ENCODE data around the gene ZNF613. TPM values are rescaled to one million over a fixed set of nuclear protein-coding genes. Genes with fewer than 3 reads are reported as not detected.

Gene ZNF613
- total RNA-seq, 1 donor from 2014 or later: 7.8 TPM

- Mint-ChIP-seq H3K4me1 (peaks cover 2% of the 10 kb centered on the region), H3K27me3 (no peaks in the 10 kb centered on the region), H3K4me3 (no peak overlapping the region), H3K27ac (no peak overlapping the region), H3K36me3 (ENCODE audit: low read depth) (peaks cover 35% of the 10 kb centered on the region), H3K9me3 (peaks cover 51% of the 10 kb centered on the region)
- no peak for DNase-seq
- CTCF ChIA-PET: no interaction called here
- no peak for TF ChIP-seq CTCF (IDR thresholded peaks at IDR 0.05)
- ATAC-seq (ENCODE audit: low read depth): no peak
- intact Hi-C loops (cut with micrococcal nuclease): loop anchor here (10.0 kb wide), 2 partner anchors 175 to 315 kb away; partner anchors contain the start of gene ZNF841
- POLR2A ChIA-PET: no interaction called here
Observed at GRCh38 chr19:51919606-51920005, 7.7 kb upstream of the ZNF613 start.

GRCh38 chr19:51921949-51922348, 5.3 kb upstream of the ZNF613 start:
- Mint-ChIP-seq H3K4me3 (no peak overlapping the region), H3K9me3 (peaks cover 46% of the 10 kb centered on the region), H3K36me3 (ENCODE audit: low read depth) (peaks cover 37% of the 10 kb centered on the region), H3K27me3 (no peaks in the 10 kb centered on the region), H3K4me1 (peaks cover 7% of the 10 kb centered on the region), H3K27ac (no peak overlapping the region)
- POLR2A ChIA-PET: no interaction called here
- intact Hi-C loops (cut with micrococcal nuclease): loop anchor here (10.0 kb wide), 2 partner anchors 173 to 313 kb away; partner anchors contain the start of gene ZNF841
- ATAC-seq (ENCODE audit: low read depth): no peak
- no peak for DNase-seq
- CTCF ChIA-PET: no interaction called here
- no peak for TF ChIP-seq CTCF (IDR thresholded peaks at IDR 0.05)

- Mint-ChIP-seq H3K4me1 (peaks cover 24% of the 10 kb centered on the region), H3K4me3 (peak overlapping the region; percentile 100), H3K36me3 (ENCODE audit: low read depth) (peaks cover 62% of the 10 kb centered on the region), H3K27ac (peak overlapping the region; percentile 93), H3K9me3 (peaks cover 36% of the 10 kb centered on the region), H3K27me3 (no peaks in the 10 kb centered on the region)
- DNase-seq (no peak), ATAC-seq (ENCODE audit: low read depth) (no peak)
- POLR2A ChIA-PET: interaction anchor here (0.8 to 1.6 kb wide), 2 partner anchors 102 to 122 kb away, joined by 3 to 7 read pairs; partner anchors contain the start of genes ZNF432 and ZNF614
- no peak for TF ChIP-seq CTCF (IDR thresholded peaks at IDR 0.05)
- CTCF ChIA-PET: interaction anchor here (1.5 kb wide), 1 partner anchor 35 kb away, joined by 4 read pairs; no protein-coding TSS in a partner anchor
- intact Hi-C loops (cut with micrococcal nuclease): loop anchor here (10.0 kb wide), 2 partner anchors 168 to 308 kb away; partner anchors contain the start of gene ZNF841
Observed at GRCh38 chr19:51926426-51926783, 867 bp upstream of the ZNF613 start.

- intact Hi-C loops (cut with micrococcal nuclease): loop anchor here (1.0 to 10.0 kb wide), 9 partner anchors 23 to 307 kb away; partner anchors contain the start of genes ZNF350, ZNF432, ZNF577 and ZNF614
- ATAC-seq (ENCODE audit: low read depth) (no peak), DNase-seq (no peak)
- peak overlapping the region; percentile 100 for H3K4me3 Mint-ChIP-seq
- H3K27me3 Mint-ChIP-seq: no peaks in the 10 kb centered on the region
- POLR2A ChIA-PET: no interaction called here
- H3K9me3 Mint-ChIP-seq: peaks cover 32% of the 10 kb centered on the region
- no peak for TF ChIP-seq CTCF (IDR thresholded peaks at IDR 0.05)
- peaks cover 24% of the 10 kb centered on the region for H3K4me1 Mint-ChIP-seq
- H3K36me3 Mint-ChIP-seq (ENCODE audit: low read depth): peaks cover 67% of the 10 kb centered on the region
- peak overlapping the region; percentile 93 for H3K27ac Mint-ChIP-seq
- CTCF ChIA-PET: no interaction called here
Observed at GRCh38 chr19:51927859-51928258, 587 bp downstream of the ZNF613 start.

GRCh38 chr19:51931921-51932320, 4.6 kb downstream of the ZNF613 start:
- Mint-ChIP-seq H3K27me3 (no peaks in the 10 kb centered on the region), H3K9me3 (peaks cover 23% of the 10 kb centered on the region), H3K27ac (no peak overlapping the region), H3K4me1 (peaks cover 18% of the 10 kb centered on the region), H3K4me3 (no peak overlapping the region), H3K36me3 (ENCODE audit: low read depth) (peaks cover 88% of the 10 kb centered on the region)
- DNase-seq: no peak
- no peak for TF ChIP-seq CTCF (IDR thresholded peaks at IDR 0.05)
- no peak for ATAC-seq (ENCODE audit: low read depth)
- intact Hi-C loops (cut with micrococcal nuclease): no loop called here
- ChIA-PET POLR2A (interaction anchor here (0.7 kb wide), 1 partner anchor 670 kb away, joined by 10 read pairs; no protein-coding TSS in a partner anchor), CTCF (no interaction called here)

Data from activated B cell treated with CpG ODN at 0.5 μM for 24 hours (primary cell).